SK-N-SH (cell line): ENCODE results near the gene RIPPLY3. TPM values are rescaled to one million over a fixed set of nuclear protein-coding genes. Genes with fewer than 3 reads are reported as not detected.

Experiments used
- CTCF ChIA-PET: fragments of 300-600, 350-600 bp; formaldehyde crosslinking; extraction: SDS; loops from one replicate; lab custom pipeline; 2021; lab: Yijun Ruan, JAX
- POLR2A ChIA-PET: fragments of 350-600 bp; sonication (Branson Sonifier 250); formaldehyde crosslinking; extraction: SDS; loops from one replicate; lab custom pipeline; 2020; ENCODE audit warnings: antibody characterized with exemption, inconsistent platforms; lab: Yijun Ruan, JAX
- DNase-seq: peaks from one replicate; pipeline ENCODE4 v3.0.0; 2012
- H2AFZ ChIP-seq: fragments of 200-600 bp; sonication (generic); 2 replicates; pipeline ENCODE4 v1.8.1; 2016; ENCODE audit warnings: antibody characterized with exemption, mild to moderate bottlenecking, low read depth
- H3F3A ChIP-seq: fragments of 200-600 bp; sonication (generic); replicated peaks from 2 replicates; pipeline ENCODE3; 2016; ENCODE audit warnings: antibody characterized with exemption, mild to moderate bottlenecking; ENCODE audit not compliant: insufficient read depth
- H3K27ac ChIP-seq, 2 experiments: fragments of 200-500 bp in 1 of 2; fragments of 200-600 bp in 1 of 2; sonication (Bioruptor generic) in 1 of 2; sonication (generic), shearing (Covaris generic) in 1 of 2; 2 replicates each; pipeline versions ENCODE4 v1.5.1 to v1.6.1; 2014 to 2016; ENCODE audit warnings: low read depth in 2 of 2, inconsistent platforms in 1 of 2, low read length in 1 of 2, mild to moderate bottlenecking in 1 of 2, mixed read lengths in 1 of 2
- H3K27me3 ChIP-seq: fragments of 200-600 bp; sonication (generic), shearing (Covaris generic); 2 replicates; pipeline ENCODE4 v1.6.1; 2016; ENCODE audit warnings: mixed run types; ENCODE audit not compliant: insufficient read depth
- H3K36me3 ChIP-seq, 2 experiments: fragments of 200-500 bp in 1 of 2; fragments of 200-600 bp in 1 of 2; sonication (Bioruptor generic) in 1 of 2; sonication (generic) in 1 of 2; replicated peaks in 1 of 2; 2 replicates each; pipeline versions ENCODE3 to v1.5.1; 2014 to 2016; ENCODE audit warnings: low read length in 1 of 2, mild to moderate bottlenecking in 1 of 2; ENCODE audit not compliant: insufficient read depth in 2 of 2, control insufficient read depth in 1 of 2
- H3K4me1 ChIP-seq, 2 experiments: fragments of 200-500 bp in 1 of 2; fragments of 200-600 bp in 1 of 2; sonication (Bioruptor generic) in 1 of 2; sonication (generic), shearing (Covaris generic) in 1 of 2; 2 replicates each; pipeline versions ENCODE4 v1.5.1 to v1.6.1; 2014 to 2016; ENCODE audit warnings: low read depth in 1 of 2, low read length in 1 of 2, mixed run types in 1 of 2; ENCODE audit not compliant: insufficient read depth in 2 of 2, control insufficient read depth in 1 of 2
- H3K4me2 ChIP-seq: fragments of 200-600 bp; sonication (generic), shearing (Covaris generic); 2 replicates; pipeline ENCODE4 v1.6.1; 2017; ENCODE audit warnings: mixed run types
- H3K4me3 ChIP-seq, 2 experiments: fragments of 200-500 bp in 1 of 2; fragments of 200-600 bp in 1 of 2; sonication (Bioruptor generic) in 1 of 2; sonication (generic), shearing (Covaris generic) in 1 of 2; 2 replicates each; pipeline versions ENCODE4 v1.5.1 to v1.8.1; 2014 to 2016; ENCODE audit warnings: low read depth in 2 of 2, inconsistent platforms in 1 of 2, low read length in 1 of 2, mild to moderate bottlenecking in 1 of 2, mixed read lengths in 1 of 2, moderate library complexity in 1 of 2
- H3K79me2 ChIP-seq: fragments of 200-600 bp; sonication (generic); 2 replicates; pipeline ENCODE4 v1.8.1; 2017; ENCODE audit warnings: mild to moderate bottlenecking; ENCODE audit not compliant: insufficient read depth
- H3K9ac ChIP-seq: fragments of 200-600 bp; sonication (generic); 2 replicates; pipeline ENCODE4 v1.6.1; 2017; ENCODE audit warnings: mixed run types
- H3K9me2 ChIP-seq: fragments of 200-600 bp; sonication (generic); 2 replicates; pipeline ENCODE4 v1.6.1; 2017; ENCODE audit warnings: mixed run types
- H3K9me3 ChIP-seq: fragments of 200-600 bp; sonication (generic); 2 replicates; pipeline ENCODE4 v1.6.1; 2017; ENCODE audit warnings: mixed run types, mild to moderate bottlenecking, moderate library complexity
- H4K20me1 ChIP-seq: fragments of 200-600 bp; sonication (generic); 2 replicates; pipeline ENCODE4 v1.6.1; 2017; ENCODE audit warnings: mild to moderate bottlenecking, mixed run types; ENCODE audit not compliant: insufficient read depth
- CHD2 ChIP-seq: fragments of 150-350 bp; IDR thresholded peaks from 2 replicates; pipeline ENCODE4 v1.6.1; 2018; ENCODE audit warnings: low read length; ENCODE audit not compliant: partially characterized antibody
- ELF1 ChIP-seq: IDR thresholded peaks from 2 replicates; pipeline ENCODE4 v1.4.0; 2012
- FOXJ3 ChIP-seq: sonication (generic); formaldehyde crosslinking; IDR thresholded peaks from 2 replicates; pipeline ENCODE4 v1.5.1; 2020; ENCODE audit warnings: mild to moderate bottlenecking, missing genetic modification reagents
- FOXM1 ChIP-seq: IDR thresholded peaks from 2 replicates; pipeline ENCODE4 v1.4.0; 2012; ENCODE audit warnings: low read depth, mild to moderate bottlenecking
- GABPA ChIP-seq: IDR thresholded peaks from 2 replicates; pipeline ENCODE4 v1.4.0; 2012; ENCODE audit warnings: low read depth, mild to moderate bottlenecking
- MAX ChIP-seq: IDR thresholded peaks from 2 replicates; pipeline ENCODE4 v1.4.0; 2012; ENCODE audit warnings: low read depth
- MEF2A ChIP-seq: IDR thresholded peaks from 2 replicates; pipeline ENCODE4 v1.4.0; 2012; ENCODE audit warnings: low read depth, borderline replicate concordance
- RCOR1 ChIP-seq: fragments of 150-350 bp; IDR thresholded peaks from 2 replicates; pipeline ENCODE4 v1.6.1; 2017; ENCODE audit warnings: antibody characterized with exemption, low read length
- RFX5 ChIP-seq: IDR thresholded peaks from 2 replicates; pipeline ENCODE4 v1.6.1; 2012; ENCODE audit warnings: mild to moderate bottlenecking, improper control_type of control experiment, low read length
- SMC3 ChIP-seq: IDR thresholded peaks from 2 replicates; pipeline ENCODE4 v1.6.1; 2012; ENCODE audit warnings: low read depth, low read length, improper control_type of control experiment
- TCF12 ChIP-seq: IDR thresholded peaks from 2 replicates; pipeline ENCODE4 v1.4.0; 2012
- YY1 ChIP-seq: IDR thresholded peaks from 2 replicates; pipeline ENCODE4 v1.4.0; 2012; ENCODE audit warnings: low read depth, mild to moderate bottlenecking
- ZBTB33 ChIP-seq: IDR thresholded peaks from 2 replicates; pipeline ENCODE4 v1.4.0; 2012; ENCODE audit warnings: low read depth, borderline replicate concordance
- WGBS: methylation state at CpG from one replicate; pipeline ENCODE4 v1.1.6; 2017; ENCODE audit warnings: low lambda C conversion rate; 5-methylcytosine and 5-hydroxymethylcytosine counted together
- polyA plus RNA-seq, 3 experiments: library from polyadenylated mRNA; depleted of rRNA; stranded (reverse); fragments of >200 nt; gene quantifications; 2 replicates each; pipeline ENCODE4 v1.2.3, GENCODE V29; 2012

The RIPPLY3 gene
- polyA plus RNA-seq, 1 of the 3 experiments (the other 2 are of a cell fraction): 0.03 TPM

GRCh38 chr21:36981977-36982700, 24.4 kb upstream of the RIPPLY3 start:
- peaks cover 9% of the 10 kb centered on the region for H3F3A ChIP-seq
- no peak overlapping the region for H3K4me3 ChIP-seq
- no peak overlapping the region for H3K9ac ChIP-seq
- no peak overlapping the region for H2AFZ ChIP-seq
- H4K20me1 ChIP-seq: no peaks in the 10 kb centered on the region
- H3K36me3 ChIP-seq: no peaks in the 10 kb centered on the region
- TF ChIP-seq CHD2: no peak
- TF ChIP-seq RCOR1: no peak
- no peak for TF ChIP-seq FOXM1
- TF ChIP-seq YY1: no peak
- TF ChIP-seq ZBTB33: no peak
- no peak for TF ChIP-seq FOXJ3 (CRISPR knock-in tag)
- TF ChIP-seq RFX5: no peak
- TF ChIP-seq, all 33 proteins: peak for 0
- no peak for DNase-seq
- Histone ChIP-seq H3K79me2 (no peaks in the 10 kb centered on the region), H3K4me1 (peaks cover 0 to 4% of the 10 kb centered on the region in 2 experiments; a peak in 3 of 4 replicates), H3K9me2 (no peaks in the 10 kb centered on the region), H3K4me2 (no peak overlapping the region), H3K9me3 (no peaks in the 10 kb centered on the region), H3K27ac (no peak overlapping the region), H3K27me3 (no peaks in the 10 kb centered on the region)
- CTCF ChIA-PET: interaction anchor here (0.8 kb wide), 1 partner anchor 14 kb away, joined by 4 read pairs; no protein-coding TSS in a partner anchor
- 72% methylated on average over 6 of the region's 6 CpGs for WGBS
- POLR2A ChIA-PET: no interaction called here

GRCh38 chr21:36985751-36986594, 20.5 kb upstream of the RIPPLY3 start:
- CTCF ChIA-PET: interaction anchor here (2.6 to 2.7 kb wide), 2 partner anchors 9 to 24 kb away, joined by 8 to 10 read pairs; no protein-coding TSS in a partner anchor

More at GRCh38 chr21:36985751-36986594, 20.5 kb upstream of the RIPPLY3 start:
- no peaks in the 10 kb centered on the region for H3K36me3 ChIP-seq
- no peaks in the 10 kb centered on the region for H3K79me2 ChIP-seq
- H3K9ac ChIP-seq: no peak overlapping the region
- no peak for DNase-seq
- no peak overlapping the region for H2AFZ ChIP-seq
- H3K4me3 ChIP-seq: no peak overlapping the region
- POLR2A ChIA-PET: no interaction called here
- H3K27me3 ChIP-seq: no peaks in the 10 kb centered on the region
- peaks cover 4 to 14% of the 10 kb centered on the region in 2 experiments; a peak in 2 of 4 replicates for H3K4me1 ChIP-seq
- no peaks in the 10 kb centered on the region for H3K9me2 ChIP-seq
- H4K20me1 ChIP-seq: no peaks in the 10 kb centered on the region
- H3K4me2 ChIP-seq: no peak overlapping the region
- no peaks in the 10 kb centered on the region for H3K9me3 ChIP-seq
- TF ChIP-seq ELF1: no peak
- no peak for TF ChIP-seq MEF2A
- no peak for TF ChIP-seq GABPA
- no peak for TF ChIP-seq SMC3
- TF ChIP-seq RCOR1: no peak
- no peak for TF ChIP-seq TCF12
- TF ChIP-seq MAX: no peak
- no peak overlapping the region for H3K27ac ChIP-seq
- WGBS: 83% methylated on average over 9 of the region's 9 CpGs
- peaks cover 9% of the 10 kb centered on the region for H3F3A ChIP-seq
